Sigmoid colon (tissue), 4 donors: ENCODE results near the gene RBBP8.

ENCODE experiments used
- EP300 ChIP-seq, 4 donors: sonication (generic); formaldehyde crosslinking; IDR thresholded peaks; one replicate each; pipeline ENCODE4 v1.6.1; 2017; ENCODE audit warnings: antibody characterized with exemption in 4 of 4
- POLR2A ChIP-seq, 2 donors: fragments of 450-650 bp; IDR thresholded peaks; one replicate each; pipeline ENCODE4 v1.6.1; 2016; ENCODE audit warnings: antibody characterized with exemption in 2 of 2, mild to moderate bottlenecking in 2 of 2, moderate library complexity in 2 of 2
- POLR2AphosphoS5 ChIP-seq, 4 donors: sonication (generic); formaldehyde crosslinking; IDR thresholded peaks; one replicate each; pipeline ENCODE4 v1.6.1; 2017; ENCODE audit warnings: antibody characterized with exemption in 4 of 4
- TF ChIP-seq, protein P1 (sequence below), 4 experiments: fragments of 450-650 bp in 3 of 4; fragments of 200-600 bp in 1 of 4; IDR thresholded peaks; one replicate each; pipeline ENCODE4 v1.5.1; 2016 to 2019; ENCODE audit warnings: antibody characterized with exemption in 4 of 4, mild to moderate bottlenecking in 3 of 4, moderate library complexity in 2 of 4

DNA sequence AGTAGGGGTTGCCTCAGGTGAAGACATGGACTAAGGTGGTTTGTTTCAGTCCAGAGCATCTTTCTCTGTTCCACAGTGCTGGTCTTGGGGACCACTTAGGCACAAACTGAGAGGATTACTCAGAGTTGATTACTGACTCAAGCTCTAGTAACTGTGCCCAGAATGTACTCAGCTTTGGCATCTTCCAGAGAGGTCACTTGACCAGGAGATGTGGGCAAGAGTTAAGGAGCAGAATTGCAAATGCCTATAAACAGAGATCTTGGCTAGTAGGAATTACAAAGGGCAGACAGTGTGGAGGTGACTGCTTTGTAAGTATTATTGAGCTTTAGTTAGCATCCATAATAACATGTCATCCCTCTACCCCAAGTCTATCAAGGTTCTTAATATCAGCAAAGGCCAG lies 109.0 kb downstream of the RBBP8 start:
- TF ChIP-seq, protein P1, sequence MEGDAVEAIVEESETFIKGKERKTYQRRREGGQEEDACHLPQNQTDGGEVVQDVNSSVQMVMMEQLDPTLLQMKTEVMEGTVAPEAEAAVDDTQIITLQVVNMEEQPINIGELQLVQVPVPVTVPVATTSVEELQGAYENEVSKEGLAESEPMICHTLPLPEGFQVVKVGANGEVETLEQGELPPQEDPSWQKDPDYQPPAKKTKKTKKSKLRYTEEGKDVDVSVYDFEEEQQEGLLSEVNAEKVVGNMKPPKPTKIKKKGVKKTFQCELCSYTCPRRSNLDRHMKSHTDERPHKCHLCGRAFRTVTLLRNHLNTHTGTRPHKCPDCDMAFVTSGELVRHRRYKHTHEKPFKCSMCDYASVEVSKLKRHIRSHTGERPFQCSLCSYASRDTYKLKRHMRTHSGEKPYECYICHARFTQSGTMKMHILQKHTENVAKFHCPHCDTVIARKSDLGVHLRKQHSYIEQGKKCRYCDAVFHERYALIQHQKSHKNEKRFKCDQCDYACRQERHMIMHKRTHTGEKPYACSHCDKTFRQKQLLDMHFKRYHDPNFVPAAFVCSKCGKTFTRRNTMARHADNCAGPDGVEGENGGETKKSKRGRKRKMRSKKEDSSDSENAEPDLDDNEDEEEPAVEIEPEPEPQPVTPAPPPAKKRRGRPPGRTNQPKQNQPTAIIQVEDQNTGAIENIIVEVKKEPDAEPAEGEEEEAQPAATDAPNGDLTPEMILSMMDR (IDR thresholded peaks at IDR 0.05), result no peak
- TF ChIP-seq POLR2AphosphoS5 (IDR thresholded peaks at IDR 0.05) (no peak), POLR2A (IDR thresholded peaks at IDR 0.05) (no peak), EP300 (IDR thresholded peaks at IDR 0.05) (no peak)
